Liver (tissue), 9 donors: ENCODE measurements around the gene ALDH6A1. TPM values are rescaled to one million over a fixed set of nuclear protein-coding genes. Genes with fewer than 3 reads are reported as not detected.

Experiments
- DNase-seq: peaks from one replicate; pipeline ENCODE4 v3.0.0-alpha.2; 2017; ENCODE audit warnings: low spot score
- H3K27ac ChIP-seq, 2 donors: one replicate each; pipeline ENCODE4 v1.7.0; 2013; ENCODE audit warnings: inconsistent platforms in 2 of 2, low read length in 2 of 2, control low read depth in 1 of 2, low read depth in 1 of 2, mild to moderate bottlenecking in 1 of 2
- H3K27me3 ChIP-seq, 4 donors: one replicate each; pipeline versions ENCODE4 v1.6.1 to v1.7.0; 2013; ENCODE audit warnings: low read length in 3 of 4, inconsistent platforms in 1 of 4, mild to moderate bottlenecking in 1 of 4, moderate library complexity in 1 of 4; ENCODE audit not compliant: control insufficient read depth in 4 of 4, insufficient read depth in 4 of 4
- H3K36me3 ChIP-seq, 4 donors: one replicate each; pipeline versions ENCODE4 v1.6.1 to v1.7.0; 2013; ENCODE audit warnings: low read length in 3 of 4, mild to moderate bottlenecking in 3 of 4, low read depth in 1 of 4, moderate library complexity in 1 of 4; ENCODE audit not compliant: control insufficient read depth in 4 of 4, insufficient read depth in 3 of 4
- H3K4me1 ChIP-seq, 4 donors: one replicate each; pipeline versions ENCODE4 v1.6.1 to v1.7.0; 2013; ENCODE audit warnings: low read length in 3 of 4, mild to moderate bottlenecking in 3 of 4, moderate library complexity in 1 of 4; ENCODE audit not compliant: control insufficient read depth in 4 of 4, insufficient read depth in 4 of 4
- H3K4me3 ChIP-seq, 3 donors: one replicate each; pipeline versions ENCODE4 v1.6.1 to v1.7.0; 2013; ENCODE audit warnings: low read length in 3 of 3, control low read depth in 1 of 3, low read depth in 1 of 3, mild to moderate bottlenecking in 1 of 3
- H3K9ac ChIP-seq, 2 donors: one replicate each; pipeline ENCODE4 v1.7.0; 2013; ENCODE audit warnings: low read length in 2 of 2, mild to moderate bottlenecking in 2 of 2, moderate library complexity in 2 of 2, control low read depth in 1 of 2, low read depth in 1 of 2
- H3K9me3 ChIP-seq, 4 donors: one replicate each; pipeline versions ENCODE4 v1.6.1 to v1.7.0; 2013; ENCODE audit warnings: low read length in 3 of 4; ENCODE audit not compliant: control insufficient read depth in 4 of 4
- ATF3 ChIP-seq: IDR thresholded peaks from 2 replicates; pipeline ENCODE4 v1.6.1; 2016; ENCODE audit warnings: antibody characterized with exemption
- FOXA1 ChIP-seq: IDR thresholded peaks from 2 replicates; pipeline ENCODE4 v1.6.1; 2016; ENCODE audit warnings: antibody characterized with exemption
- GABPA ChIP-seq, 2 donors: IDR thresholded peaks in 1 of 2; conservative IDR thresholded peaks in 1 of 2; 2 replicates each; pipeline ENCODE4 v1.6.1; 2016; ENCODE audit warnings: antibody characterized with exemption in 2 of 2, mild to moderate bottlenecking in 1 of 2, moderate library complexity in 1 of 2
- HNF4A ChIP-seq, 2 donors: conservative IDR thresholded peaks; 2 replicates each; pipeline ENCODE4 v1.6.1; 2016; ENCODE audit warnings: antibody characterized with exemption in 2 of 2, mild to moderate bottlenecking in 2 of 2
- HNF4G ChIP-seq: IDR thresholded peaks from 2 replicates; pipeline ENCODE4 v1.6.1; 2016; ENCODE audit warnings: antibody characterized with exemption
- NR2F2 ChIP-seq: IDR thresholded peaks from 2 replicates; pipeline ENCODE4 v1.6.1; 2016; ENCODE audit warnings: antibody characterized with exemption
- RAD21 ChIP-seq, 2 donors: IDR thresholded peaks; 2 replicates each; pipeline ENCODE4 v1.6.1; 2016; ENCODE audit warnings: antibody characterized with exemption in 2 of 2, mild to moderate bottlenecking in 2 of 2
- RXRA ChIP-seq, 2 donors: IDR thresholded peaks; 2 replicates each; pipeline ENCODE4 v1.6.1; 2017 to 2018; ENCODE audit warnings: antibody characterized with exemption in 2 of 2, mild to moderate bottlenecking in 1 of 2
- TAF1 ChIP-seq: conservative IDR thresholded peaks from 2 replicates; pipeline ENCODE4 v1.6.1; 2016; ENCODE audit warnings: antibody characterized with exemption, mild to moderate bottlenecking
- WGBS: extraction: QIAGEN DNeasy Blood & Tissue Kit; methylation state at CpG from one replicate; pipeline ENCODE4 v1.1.7; 2013; 5-methylcytosine and 5-hydroxymethylcytosine counted together
- polyA plus RNA-seq, 2 donors: library from polyadenylated mRNA; stranded (reverse) in 1 of 2; unstranded in 1 of 2; fragments of 200-250 nt in 1 of 2; fragments of >200 nt in 1 of 2; fragmentation: Nextera tagmentation in 1 of 2; extraction: Ambion mirVana in 1 of 2; gene quantifications; one replicate each; pipeline versions ENCODE4 v1.2.1 to v1.2.3, GENCODE V29; 2013 to 2015
- total RNA-seq, 2 donors: library from RNA; depleted of rRNA; stranded (reverse); fragments of >200 nt; gene quantifications; one replicate each; pipeline ENCODE4 v1.2.3, GENCODE V29; 2014
- TF ChIP-seq, protein P1 (sequence below): IDR thresholded peaks from 2 replicates; pipeline ENCODE4 v1.6.1; 2016; ENCODE audit warnings: antibody characterized with exemption
- TF ChIP-seq, protein P2 (sequence below): fragments of 150-350 bp; IDR thresholded peaks from 2 replicates; pipeline ENCODE4 v1.5.1; 2017; ENCODE audit warnings: improper control_type of control experiment, low read depth, low read length; ENCODE audit not compliant: missing input control
- donor health status: healthy.
- donor health status: healthy.
- donor health status: healthy.
- donor health status: healthy.
- donor health status: healthy.

ALDH6A1 gene
- total and polyA plus RNA-seq, 4 donors = 114 to 183 (median 155) TPM

GRCh38 chr14:74085047-74085637 lies 889 bp upstream of the ALDH6A1 start:
- peak overlapping the region; percentile 26 to 58 for H3K27ac ChIP-seq
- H3K9ac ChIP-seq = peak overlapping the region; percentile 40 to 70
- H3K36me3 ChIP-seq = no peaks in the 10 kb centered on the region
- TF ChIP-seq, protein P1, sequence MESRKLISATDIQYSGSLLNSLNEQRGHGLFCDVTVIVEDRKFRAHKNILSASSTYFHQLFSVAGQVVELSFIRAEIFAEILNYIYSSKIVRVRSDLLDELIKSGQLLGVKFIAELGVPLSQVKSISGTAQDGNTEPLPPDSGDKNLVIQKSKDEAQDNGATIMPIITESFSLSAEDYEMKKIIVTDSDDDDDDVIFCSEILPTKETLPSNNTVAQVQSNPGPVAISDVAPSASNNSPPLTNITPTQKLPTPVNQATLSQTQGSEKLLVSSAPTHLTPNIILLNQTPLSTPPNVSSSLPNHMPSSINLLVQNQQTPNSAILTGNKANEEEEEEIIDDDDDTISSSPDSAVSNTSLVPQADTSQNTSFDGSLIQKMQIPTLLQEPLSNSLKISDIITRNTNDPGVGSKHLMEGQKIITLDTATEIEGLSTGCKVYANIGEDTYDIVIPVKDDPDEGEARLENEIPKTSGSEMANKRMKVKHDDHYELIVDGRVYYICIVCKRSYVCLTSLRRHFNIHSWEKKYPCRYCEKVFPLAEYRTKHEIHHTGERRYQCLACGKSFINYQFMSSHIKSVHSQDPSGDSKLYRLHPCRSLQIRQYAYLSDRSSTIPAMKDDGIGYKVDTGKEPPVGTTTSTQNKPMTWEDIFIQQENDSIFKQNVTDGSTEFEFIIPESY = no peak
- TF ChIP-seq RXRA (IDR thresholded peaks at IDR 0.05) (no peak), ATF3 (no peak), TAF1 (no peak), HNF4G (no peak), RAD21 (IDR thresholded peaks at IDR 0.05) (no peak)
- H3K4me1 ChIP-seq = peaks cover 3 to 47% (median 30%) of the 10 kb centered on the region in 4 donors
- H3K27me3 ChIP-seq = no peaks in the 10 kb centered on the region
- no peaks in the 10 kb centered on the region for H3K9me3 ChIP-seq
- peak overlapping the region; percentile 75 to 97 (median 90) for H3K4me3 ChIP-seq
- under 1% methylated on average over 26 of the region's 26 CpGs for WGBS
- no peak for DNase-seq

DNA sequence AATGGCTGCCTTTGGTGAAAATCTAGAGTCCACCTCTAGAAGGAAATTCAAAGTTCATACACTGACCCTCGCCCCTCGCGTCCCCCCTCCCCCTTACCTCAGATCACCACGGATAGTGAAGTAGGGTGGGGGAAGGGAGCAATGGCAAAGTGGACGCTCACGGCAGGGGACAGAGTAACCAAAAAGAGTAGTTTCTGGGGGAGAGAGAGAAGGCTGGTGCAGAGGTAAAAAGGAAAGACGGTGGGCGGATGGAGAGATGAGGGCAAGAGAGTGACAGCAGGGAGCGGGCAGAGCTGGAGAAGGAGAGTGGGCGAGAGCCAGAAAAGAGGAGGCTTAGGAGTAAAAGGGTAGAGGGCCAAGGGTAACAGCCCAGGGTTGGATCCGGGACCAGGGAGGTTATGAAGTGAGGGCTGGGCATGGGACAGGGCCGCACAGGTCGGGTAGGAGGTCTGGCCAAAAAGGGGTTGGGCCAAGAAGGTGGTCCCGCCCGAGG lies 423 bp downstream of the ALDH6A1 start:
- TF ChIP-seq, protein P2, sequence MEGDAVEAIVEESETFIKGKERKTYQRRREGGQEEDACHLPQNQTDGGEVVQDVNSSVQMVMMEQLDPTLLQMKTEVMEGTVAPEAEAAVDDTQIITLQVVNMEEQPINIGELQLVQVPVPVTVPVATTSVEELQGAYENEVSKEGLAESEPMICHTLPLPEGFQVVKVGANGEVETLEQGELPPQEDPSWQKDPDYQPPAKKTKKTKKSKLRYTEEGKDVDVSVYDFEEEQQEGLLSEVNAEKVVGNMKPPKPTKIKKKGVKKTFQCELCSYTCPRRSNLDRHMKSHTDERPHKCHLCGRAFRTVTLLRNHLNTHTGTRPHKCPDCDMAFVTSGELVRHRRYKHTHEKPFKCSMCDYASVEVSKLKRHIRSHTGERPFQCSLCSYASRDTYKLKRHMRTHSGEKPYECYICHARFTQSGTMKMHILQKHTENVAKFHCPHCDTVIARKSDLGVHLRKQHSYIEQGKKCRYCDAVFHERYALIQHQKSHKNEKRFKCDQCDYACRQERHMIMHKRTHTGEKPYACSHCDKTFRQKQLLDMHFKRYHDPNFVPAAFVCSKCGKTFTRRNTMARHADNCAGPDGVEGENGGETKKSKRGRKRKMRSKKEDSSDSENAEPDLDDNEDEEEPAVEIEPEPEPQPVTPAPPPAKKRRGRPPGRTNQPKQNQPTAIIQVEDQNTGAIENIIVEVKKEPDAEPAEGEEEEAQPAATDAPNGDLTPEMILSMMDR = no peak
- peak; percentile 46 to 77 for TF ChIP-seq HNF4A (conservative IDR thresholded peaks at IDR 0.05)
- no peak for TF ChIP-seq FOXA1
- TF ChIP-seq GABPA (IDR thresholded peaks at IDR 0.05 in 1 of 2, conservative IDR thresholded peaks at IDR 0.05 in 1 of 2) = no peak
- TF ChIP-seq HNF4G = peak; percentile 16
- peak; percentile 11 to 46 for TF ChIP-seq RXRA (IDR thresholded peaks at IDR 0.05)
- no peaks in the 10 kb centered on the region for H3K27me3 ChIP-seq
- H3K9ac ChIP-seq = peak overlapping the region; percentile 69 to 99
- peaks cover 3 to 47% (median 30%) of the 10 kb centered on the region in 4 donors for H3K4me1 ChIP-seq
- WGBS = under 1% methylated on average over 15 of the region's 15 CpGs
- H3K27ac ChIP-seq = peak overlapping the region; percentile 79 to 97
- peak; percentile 55 for DNase-seq
- no peaks in the 10 kb centered on the region for H3K9me3 ChIP-seq
- peak overlapping the region; percentile 73 to 99 (median 76) for H3K4me3 ChIP-seq
- no peaks in the 10 kb centered on the region for H3K36me3 ChIP-seq

DNA sequence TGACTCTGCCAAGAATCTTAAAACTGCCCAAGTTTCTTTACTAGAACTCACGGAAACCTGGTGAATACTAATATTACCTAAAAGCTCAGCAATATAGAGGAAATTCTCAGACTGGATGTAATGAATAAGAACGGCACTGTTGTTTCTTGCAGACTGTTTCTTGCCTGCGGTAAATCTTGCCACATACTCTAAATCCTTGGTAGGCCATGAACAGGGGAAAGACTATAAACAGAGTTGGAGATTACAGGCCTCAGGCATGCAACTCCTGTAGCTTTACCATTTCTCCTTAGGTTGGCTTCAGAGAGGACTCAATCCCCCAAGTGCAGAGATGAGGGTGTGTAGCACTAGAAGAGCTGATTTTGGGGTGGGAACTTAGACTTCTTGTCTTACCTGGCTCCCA lies 1.1 kb downstream of the ALDH6A1 start:
- Histone ChIP-seq H3K9me3 (no peaks in the 10 kb centered on the region), H3K27me3 (no peaks in the 10 kb centered on the region), H3K4me1 (peaks cover 3 to 47% (median 30%) of the 10 kb centered on the region in 4 donors), H3K27ac (peak overlapping the region; percentile 79 to 97), H3K4me3 (peak overlapping the region; percentile 73 to 99 (median 76)), H3K9ac (peak overlapping the region; percentile 69 to 99), H3K36me3 (no peaks in the 10 kb centered on the region)
- WGBS = 43% methylated on average over 3 of the region's 3 CpGs
- no peak for DNase-seq
- no peak for TF ChIP-seq HNF4A (conservative IDR thresholded peaks at IDR 0.05)
- no peak for TF ChIP-seq NR2F2
